GM21381 (cell line): Measurements from ENCODE around the gene PSD4.

ENCODE experiments used
- ATAC-seq: cut with Tn5 transposase; IDR thresholded peaks from one replicate; pipeline ENCODE4 v1.9.1; 2021; ENCODE audit warnings: mild to moderate bottlenecking, moderate library complexity; ENCODE audit not compliant: unreplicated experiment

The PSD4 gene

DNA sequence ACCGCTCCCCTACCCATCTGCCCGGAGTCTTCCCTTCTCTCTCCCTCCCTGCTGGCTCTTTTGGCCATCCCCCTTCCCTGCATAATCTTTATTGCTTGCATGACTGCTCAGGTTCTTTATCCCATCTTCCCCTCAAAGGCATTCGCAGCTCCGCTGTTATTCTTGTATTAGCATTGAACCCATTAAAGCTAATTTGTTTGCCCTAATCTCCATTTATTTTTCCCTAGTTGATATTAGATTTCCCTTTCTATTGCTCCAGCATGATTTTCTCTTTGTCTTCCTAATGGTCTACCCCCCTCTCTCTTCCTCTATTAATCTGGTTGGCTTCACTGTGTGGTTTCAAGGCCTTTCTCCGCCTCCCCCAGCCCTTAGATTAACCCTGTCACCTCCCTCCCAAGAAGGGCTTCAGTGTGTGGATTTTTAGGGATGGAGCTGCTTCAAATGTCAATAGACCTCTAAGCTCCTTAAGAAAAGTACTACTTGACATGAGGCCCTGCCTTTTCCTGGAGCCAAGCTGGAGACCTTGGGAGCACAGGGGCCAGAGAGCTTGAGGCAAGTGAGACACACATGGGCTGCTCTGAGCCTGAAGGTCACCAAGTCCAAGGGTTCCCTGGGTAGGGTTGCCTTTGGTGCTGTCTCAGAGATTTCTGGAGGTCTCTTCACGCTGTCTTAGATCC lies 84.8 kb downstream of the PSD4 start:
- ATAC-seq, result no peak
